GM20000 (cell line): ENCODE measurements around the gene RAB5B.

Experiments
- DNase-seq: peaks from one replicate; pipeline ENCODE4 v3.0.0; 2012; ENCODE audit warnings: low spot score
- CTCF ChIP-seq: IDR thresholded peaks from 2 replicates; pipeline ENCODE4 v1.5.1; 2012; ENCODE audit warnings: mild to moderate bottlenecking, control low read depth; ENCODE audit errors: extremely low read depth, missing control alignments

The RAB5B gene

GRCh38 chr12:55930771-55931316 is 43.0 kb upstream of the RAB5B start, which contains the start of gene DGKA:
DGKA (plus strand) TSS chr12:55931162; CDS start chr12:55936504, 5,342 bp downstream.
- peak; percentile 83 for DNase-seq
- TF ChIP-seq CTCF, result no peak

GRCh38 chr12:55931317-55931779 is 42.5 kb upstream of the RAB5B start:
- no peak for DNase-seq

GRCh38 chr12:55931780-55932550 is 41.9 kb upstream of the RAB5B start:
- TF ChIP-seq CTCF, result no peak
- DNase-seq, result peak; percentile 76

More at GRCh38 chr12:55931317-55931779, 42.5 kb upstream of the RAB5B start:
- no peak for TF ChIP-seq CTCF

GRCh38 chr12:55932551-55932910 is 41.3 kb upstream of the RAB5B start:
- peak; percentile 61 for DNase-seq
- no peak for TF ChIP-seq CTCF

GRCh38 chr12:55933169-55933798 is 40.6 kb upstream of the RAB5B start:
- DNase-seq, result no peak
- TF ChIP-seq CTCF, result no peak

GRCh38 chr12:55933799-55934742 is 39.8 kb upstream of the RAB5B start:
- no peak for DNase-seq
- TF ChIP-seq CTCF, result no peak
